HG02588 (cell line): ENCODE data around the gene TEX29.

Source experiments
- ATAC-seq: cut with Tn5 transposase; IDR thresholded peaks from one replicate; pipeline ENCODE4 v1.9.1; 2021; ENCODE audit warnings: mild to moderate bottlenecking, moderate library complexity; ENCODE audit not compliant: unreplicated experiment

Gene TEX29

GRCh38 chr13:111289251-111289650 lies 31.2 kb upstream of the TEX29 start:
- ATAC-seq = no peak

GRCh38 chr13:111291908-111292307 lies 28.5 kb upstream of the TEX29 start:
- no peak for ATAC-seq

GRCh38 chr13:111292710-111293485 lies 27.5 kb upstream of the TEX29 start:
- ATAC-seq = no peak

- no peak for ATAC-seq
These were observed 24.6 kb upstream of the TEX29 start for GRCh38 chr13:111295886-111296285.

GRCh38 chr13:111296417-111296816 lies 24.0 kb upstream of the TEX29 start:
- ATAC-seq = no peak

GRCh38 chr13:111298214-111298975 lies 22.0 kb upstream of the TEX29 start:
- ATAC-seq = no peak

- no peak for ATAC-seq
These were observed 18.3 kb upstream of the TEX29 start for GRCh38 chr13:111302045-111302726.

GRCh38 chr13:111303559-111303958 lies 16.9 kb upstream of the TEX29 start:
- no peak for ATAC-seq

- ATAC-seq = peak; percentile 78
These were observed 16.3 kb upstream of the TEX29 start for GRCh38 chr13:111304041-111304544.

- ATAC-seq = no peak
These were observed 15.7 kb upstream of the TEX29 start for GRCh38 chr13:111304603-111305289.

GRCh38 chr13:111312944-111313590 lies 7.4 kb upstream of the TEX29 start:
- ATAC-seq = no peak

- ATAC-seq = no peak
These were observed 6.5 kb upstream of the TEX29 start for GRCh38 chr13:111313911-111314425.

GRCh38 chr13:111314852-111315251 lies 5.6 kb upstream of the TEX29 start:
- ATAC-seq = no peak

GRCh38 chr13:111315347-111315995 lies 5.0 kb upstream of the TEX29 start:
- ATAC-seq = no peak

- ATAC-seq = no peak
These were observed 4.2 kb upstream of the TEX29 start for GRCh38 chr13:111316161-111316730.

- no peak for ATAC-seq
These were observed 3.3 kb upstream of the TEX29 start for GRCh38 chr13:111317042-111317550.

GRCh38 chr13:111317571-111318345 lies 2.7 kb upstream of the TEX29 start:
- ATAC-seq = no peak

- ATAC-seq = no peak
These were observed 2.1 kb upstream of the TEX29 start for GRCh38 chr13:111318386-111318785.
